Activated CD8-positive, alpha-beta T cell treated with anti-CD3 and anti-CD28 coated beads for 36 hours (primary cell): ENCODE measurements around the gene FSCN2. TPM values are rescaled to one million over a fixed set of nuclear protein-coding genes. Genes with fewer than 3 reads are reported as not detected.

Source experiments
- ATAC-seq: fragments of 200-7000 bp; cut with Tn5 transposase; one replicate; pipeline ENCODE4 v1.10.0; 2021; ENCODE audit warnings: mild to moderate bottlenecking, moderate library complexity
- CTCF ChIA-PET: fragments of 350-600 bp; sonication (Branson Sonifier 250); formaldehyde crosslinking; loops from one replicate; lab custom pipeline; 2021; ENCODE audit warnings: antibody characterized with exemption; lab: Charles Lee
- POLR2A ChIA-PET: fragments of 350-600 bp; sonication (Branson Sonifier 250); formaldehyde crosslinking; loops from one replicate; lab custom pipeline; 2021; ENCODE audit warnings: antibody characterized with exemption; lab: Charles Lee
- DNase-seq: peaks from one replicate; pipeline ENCODE4 v3.0.0-alpha.2; 2020
- H3K27ac Mint-ChIP-seq: one replicate; pipeline ENCODE4 v1.8.0; 2021; ENCODE audit warnings: mild to moderate bottlenecking, mixed read lengths
- H3K27me3 Mint-ChIP-seq: one replicate; pipeline ENCODE4 v1.8.0; 2021; ENCODE audit warnings: mixed read lengths
- H3K36me3 Mint-ChIP-seq: one replicate; pipeline ENCODE4 v1.8.0; 2021; ENCODE audit warnings: low read depth, mixed read lengths
- H3K4me1 Mint-ChIP-seq: one replicate; pipeline ENCODE4 v1.8.0; 2021; ENCODE audit warnings: low read depth, mixed read lengths
- H3K4me3 Mint-ChIP-seq: one replicate; pipeline ENCODE4 v1.8.0; 2021; ENCODE audit warnings: mild to moderate bottlenecking, moderate library complexity, mixed read lengths
- H3K9me3 Mint-ChIP-seq: one replicate; pipeline ENCODE4 v1.8.0; 2021; ENCODE audit warnings: mixed read lengths
- CTCF ChIP-seq: fragments of 200-600 bp; IDR thresholded peaks from one replicate; pipeline ENCODE4 v1.8.0; 2022; ENCODE audit warnings: antibody characterized with exemption, mild to moderate bottlenecking
- intact Hi-C: fragments of 100-400 bp; cut with micrococcal nuclease; formaldehyde crosslinking; loops from one replicate; pipeline ENCODE4 v1.10.0; 2022
- total RNA-seq, 2 experiments: library from RNA; stranded (reverse); gene quantifications; one replicate each; pipeline ENCODE4 v1.2.3, GENCODE V29; 2021

The FSCN2 gene
- total RNA-seq, 2 experiments from 2014 or later = 0.32 TPM; not detected in 1

DNA sequence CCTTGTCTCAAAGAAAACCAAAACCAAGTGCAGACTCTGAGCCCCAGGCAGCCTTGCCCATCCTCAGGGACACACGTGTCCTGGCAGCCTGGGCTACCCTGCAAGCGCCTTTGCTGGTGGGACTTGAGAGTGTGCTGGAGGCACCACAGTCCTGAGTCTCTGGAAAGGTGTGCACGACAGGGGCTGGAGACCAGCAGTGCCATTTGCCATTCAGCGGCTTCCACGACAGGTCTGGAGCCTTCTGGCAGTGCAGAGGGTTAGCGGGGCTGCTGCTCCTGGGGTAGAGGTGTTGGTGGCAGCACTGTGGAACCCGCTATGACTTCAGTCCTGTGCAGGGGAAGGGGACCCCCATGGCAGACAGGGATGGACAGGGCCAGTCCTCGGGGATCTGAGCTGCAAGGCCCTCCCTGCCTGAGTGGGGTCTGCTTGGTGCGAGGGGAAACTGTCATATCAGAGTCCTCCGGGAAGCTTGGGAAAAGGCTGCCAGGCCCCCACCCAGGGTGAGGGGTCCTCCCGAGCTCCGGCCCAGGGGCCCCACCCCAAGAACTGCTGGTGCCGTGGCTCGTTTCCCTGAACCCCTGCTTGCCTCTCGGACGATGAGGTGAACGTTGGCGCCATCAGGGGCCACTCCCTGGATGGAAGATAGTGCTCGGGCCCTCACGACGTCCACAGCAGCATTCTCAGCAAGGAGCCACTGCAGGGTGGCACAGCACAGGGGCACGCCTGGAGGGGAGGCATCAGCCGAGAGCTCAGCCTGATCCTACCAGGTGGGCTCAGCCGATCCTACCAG, 17.2 kb downstream of the FSCN2 start:
- Mint-ChIP-seq H3K27ac (no peak overlapping the region), H3K36me3 (peaks cover 17% of the 10 kb centered on the region), H3K9me3 (no peaks in the 10 kb centered on the region), H3K4me1 (peaks cover 12% of the 10 kb centered on the region), H3K4me3 (no peak overlapping the region), H3K27me3 (no peaks in the 10 kb centered on the region)
- no peak for DNase-seq
- intact Hi-C loops = no loop called here
- ATAC-seq = no peak
- ChIA-PET POLR2A (no interaction called here), CTCF (no interaction called here)
- no peak for TF ChIP-seq CTCF

- no peak for DNase-seq
- TF ChIP-seq CTCF = no peak
- H3K27ac Mint-ChIP-seq = no peak overlapping the region
- peaks cover 23% of the 10 kb centered on the region for H3K4me1 Mint-ChIP-seq
- intact Hi-C loops = no loop called here
- no peak for ATAC-seq
- POLR2A ChIA-PET = interaction anchor here (0.9 kb wide), 1 partner anchor 18 kb away, joined by 3 read pairs; no protein-coding TSS in a partner anchor
- CTCF ChIA-PET = no interaction called here
- no peaks in the 10 kb centered on the region for H3K27me3 Mint-ChIP-seq
- peaks cover 15% of the 10 kb centered on the region for H3K36me3 Mint-ChIP-seq
- no peaks in the 10 kb centered on the region for H3K9me3 Mint-ChIP-seq
- H3K4me3 Mint-ChIP-seq = no peak overlapping the region
These were observed 18.9 kb downstream of the FSCN2 start for GRCh38 chr17:81546906-81547613.

DNA sequence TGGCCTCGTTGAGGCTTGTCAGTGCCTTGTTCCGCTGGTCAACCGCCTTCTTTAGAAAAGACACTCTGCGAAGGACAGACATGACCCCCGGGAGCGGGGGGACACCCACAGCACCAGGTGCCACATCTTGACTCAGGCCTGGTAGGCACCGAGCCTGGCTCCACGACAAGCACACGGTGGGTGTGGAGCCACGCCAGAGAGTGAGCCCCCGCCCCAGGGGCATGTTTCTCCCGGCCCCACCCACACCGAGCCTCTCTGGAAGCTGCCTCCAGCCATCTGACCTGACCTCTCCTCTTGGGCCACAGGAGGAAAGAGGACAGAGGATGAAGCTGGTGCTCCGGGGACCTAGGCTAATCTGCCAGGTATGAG, 19.4 kb downstream of the FSCN2 start:
- H3K9me3 Mint-ChIP-seq = no peaks in the 10 kb centered on the region
- TF ChIP-seq CTCF = no peak
- H3K36me3 Mint-ChIP-seq = peaks cover 15% of the 10 kb centered on the region
- no peak for ATAC-seq
- CTCF ChIA-PET = no interaction called here
- H3K4me3 Mint-ChIP-seq = no peak overlapping the region
- no peak overlapping the region for H3K27ac Mint-ChIP-seq
- intact Hi-C loops = no loop called here
- POLR2A ChIA-PET = interaction anchor here (0.6 kb wide), 1 partner anchor 31 kb away, joined by 3 read pairs; no protein-coding TSS in a partner anchor
- no peaks in the 10 kb centered on the region for H3K27me3 Mint-ChIP-seq
- DNase-seq = no peak
- H3K4me1 Mint-ChIP-seq = peaks cover 23% of the 10 kb centered on the region

- Mint-ChIP-seq H3K27me3 (no peaks in the 10 kb centered on the region), H3K9me3 (no peaks in the 10 kb centered on the region), H3K36me3 (peaks cover 18% of the 10 kb centered on the region), H3K27ac (no peak overlapping the region), H3K4me3 (no peak overlapping the region), H3K4me1 (peaks cover 31% of the 10 kb centered on the region)
- no peak for TF ChIP-seq CTCF
- intact Hi-C loops = no loop called here
- ChIA-PET POLR2A (no interaction called here), CTCF (no interaction called here)
- ATAC-seq (no peak), DNase-seq (no peak)
These were observed 20.9 kb downstream of the FSCN2 start for GRCh38 chr17:81549031-81549557.

- CTCF ChIA-PET = no interaction called here
- ATAC-seq (no peak), DNase-seq (no peak)
- intact Hi-C loops = no loop called here
- POLR2A ChIA-PET = interaction anchor here (0.5 kb wide), 1 partner anchor 11 kb away, joined by 3 read pairs; no protein-coding TSS in a partner anchor
- peaks cover 35% of the 10 kb centered on the region for H3K4me1 Mint-ChIP-seq
- H3K27me3 Mint-ChIP-seq = no peaks in the 10 kb centered on the region
- peaks cover 19% of the 10 kb centered on the region for H3K36me3 Mint-ChIP-seq
- no peaks in the 10 kb centered on the region for H3K9me3 Mint-ChIP-seq
- H3K4me3 Mint-ChIP-seq = peak overlapping the region; percentile 87
- TF ChIP-seq CTCF = no peak
- H3K27ac Mint-ChIP-seq = peak overlapping the region; percentile 38
These were observed 21.6 kb downstream of the FSCN2 start for GRCh38 chr17:81549826-81550225.
